ENCODE measurements around the gene PTTG1IP. TPM values are rescaled to one million over a fixed set of nuclear protein-coding genes. Genes with fewer than 3 reads are reported as not detected.

PTTG1IP gene
- total RNA-seq, 1 donor from 2014 or later = 240 TPM

- H3K27me3 Mint-ChIP-seq (ENCODE audit: low read depth, unreplicated experiment) = peaks cover 62% of the 10 kb centered on the region
- no peaks in the 10 kb centered on the region for H3K36me3 Mint-ChIP-seq (ENCODE audit: low read depth, unreplicated experiment)
- Histone ChIP-seq H3K27me3 (ENCODE audit: insufficient read depth, low read length) (peaks cover 25% of the 10 kb centered on the region), H3K4me1 (ENCODE audit: insufficient read depth, low read length) (no peaks in the 10 kb centered on the region), H3K27ac (ENCODE audit: low read depth, low read length) (no peak overlapping the region), H2AFZ (ENCODE audit: low read depth, low read length) (no peak overlapping the region), H3K9me3 (ENCODE audit: insufficient read depth, low read depth, low read length) (no peaks in the 10 kb centered on the region), H4K20me1 (ENCODE audit: insufficient read depth, low read length) (peaks cover 6% of the 10 kb centered on the region), H3K4me3 (ENCODE audit: insufficient read depth, low read depth, low read length) (no peak overlapping the region), H3K9ac (ENCODE audit: low read length) (no peak overlapping the region), H3K79me2 (ENCODE audit: insufficient read depth, low read length) (no peaks in the 10 kb centered on the region), H3K4me2 (ENCODE audit: low read length) (no peak overlapping the region), H3K36me3 (ENCODE audit: insufficient read depth, low read length) (no peaks in the 10 kb centered on the region)
- H3K27ac Mint-ChIP-seq (ENCODE audit: unreplicated experiment) = no peak overlapping the region
- TF ChIP-seq, protein P1, sequence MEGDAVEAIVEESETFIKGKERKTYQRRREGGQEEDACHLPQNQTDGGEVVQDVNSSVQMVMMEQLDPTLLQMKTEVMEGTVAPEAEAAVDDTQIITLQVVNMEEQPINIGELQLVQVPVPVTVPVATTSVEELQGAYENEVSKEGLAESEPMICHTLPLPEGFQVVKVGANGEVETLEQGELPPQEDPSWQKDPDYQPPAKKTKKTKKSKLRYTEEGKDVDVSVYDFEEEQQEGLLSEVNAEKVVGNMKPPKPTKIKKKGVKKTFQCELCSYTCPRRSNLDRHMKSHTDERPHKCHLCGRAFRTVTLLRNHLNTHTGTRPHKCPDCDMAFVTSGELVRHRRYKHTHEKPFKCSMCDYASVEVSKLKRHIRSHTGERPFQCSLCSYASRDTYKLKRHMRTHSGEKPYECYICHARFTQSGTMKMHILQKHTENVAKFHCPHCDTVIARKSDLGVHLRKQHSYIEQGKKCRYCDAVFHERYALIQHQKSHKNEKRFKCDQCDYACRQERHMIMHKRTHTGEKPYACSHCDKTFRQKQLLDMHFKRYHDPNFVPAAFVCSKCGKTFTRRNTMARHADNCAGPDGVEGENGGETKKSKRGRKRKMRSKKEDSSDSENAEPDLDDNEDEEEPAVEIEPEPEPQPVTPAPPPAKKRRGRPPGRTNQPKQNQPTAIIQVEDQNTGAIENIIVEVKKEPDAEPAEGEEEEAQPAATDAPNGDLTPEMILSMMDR (IDR thresholded peaks at IDR 0.05; ENCODE audit: insufficient read depth, low read depth, low read length) = no peak
- TF ChIP-seq EZH2 (IDR thresholded peaks at IDR 0.05; ENCODE audit: insufficient read depth, low read length) = no peak
- H3K9me3 Mint-ChIP-seq (ENCODE audit: unreplicated experiment) = peaks cover 1% of the 10 kb centered on the region
- FAIRE-seq (no peak), DNase-seq (ENCODE audit: low read depth) (no peak)
- H3K4me1 Mint-ChIP-seq (ENCODE audit: low read depth, unreplicated experiment) = no peaks in the 10 kb centered on the region
- no peak overlapping the region for H3K4me3 Mint-ChIP-seq (ENCODE audit: unreplicated experiment)
Observed at GRCh38 chr21:44890961-44891541, 17.6 kb upstream of the PTTG1IP start.

GRCh38 chr21:44890338-44890931, 16.9 kb upstream of the PTTG1IP start:
- no peak overlapping the region for H3K4me3 Mint-ChIP-seq (ENCODE audit: unreplicated experiment)
- peaks cover 66% of the 10 kb centered on the region for H3K27me3 Mint-ChIP-seq (ENCODE audit: low read depth, unreplicated experiment)
- Histone ChIP-seq H4K20me1 (ENCODE audit: insufficient read depth, low read length) (peaks cover 6% of the 10 kb centered on the region), H3K9me3 (ENCODE audit: insufficient read depth, low read depth, low read length) (no peaks in the 10 kb centered on the region), H3K4me1 (ENCODE audit: insufficient read depth, low read length) (no peaks in the 10 kb centered on the region), H3K36me3 (ENCODE audit: insufficient read depth, low read length) (no peaks in the 10 kb centered on the region), H3K4me3 (ENCODE audit: insufficient read depth, low read depth, low read length) (no peak overlapping the region), H3K27ac (ENCODE audit: low read depth, low read length) (no peak overlapping the region), H2AFZ (ENCODE audit: low read depth, low read length) (no peak overlapping the region), H3K79me2 (ENCODE audit: insufficient read depth, low read length) (no peaks in the 10 kb centered on the region), H3K4me2 (ENCODE audit: low read length) (no peak overlapping the region), H3K9ac (ENCODE audit: low read length) (no peak overlapping the region), H3K27me3 (ENCODE audit: insufficient read depth, low read length) (peaks cover 25% of the 10 kb centered on the region)
- no peaks in the 10 kb centered on the region for H3K36me3 Mint-ChIP-seq (ENCODE audit: low read depth, unreplicated experiment)
- no peak for FAIRE-seq
- TF ChIP-seq EZH2 (IDR thresholded peaks at IDR 0.05; ENCODE audit: insufficient read depth, low read length) = no peak
- TF ChIP-seq, protein P1 (IDR thresholded peaks at IDR 0.05; ENCODE audit: insufficient read depth, low read depth, low read length) = no peak
- H3K4me1 Mint-ChIP-seq (ENCODE audit: low read depth, unreplicated experiment) = no peaks in the 10 kb centered on the region
- DNase-seq (ENCODE audit: low read depth) = no peak
- H3K9me3 Mint-ChIP-seq (ENCODE audit: unreplicated experiment) = no peaks in the 10 kb centered on the region
- H3K27ac Mint-ChIP-seq (ENCODE audit: unreplicated experiment) = no peak overlapping the region

Measured in astrocyte (in vitro differentiated cells and primary cell).